ENCODE measurements around the gene TMSB4X.

Gene TMSB4X

GRCh38 chrX:12991575-12991974, 16.7 kb downstream of the TMSB4X start:
- no peak for TF ChIP-seq CTCF (IDR thresholded peaks at IDR 0.05; ENCODE audit: control extremely low read depth, extremely low read depth, low read depth, missing control alignments)
- ChIA-PET CTCF (no interaction called here), POLR2A (no interaction called here)
- no peak for DNase-seq (ENCODE audit: extremely low spot score)

GRCh38 chrX:12992544-12993118, 17.7 kb downstream of the TMSB4X start:
- POLR2A ChIA-PET: no interaction called here

DNA sequence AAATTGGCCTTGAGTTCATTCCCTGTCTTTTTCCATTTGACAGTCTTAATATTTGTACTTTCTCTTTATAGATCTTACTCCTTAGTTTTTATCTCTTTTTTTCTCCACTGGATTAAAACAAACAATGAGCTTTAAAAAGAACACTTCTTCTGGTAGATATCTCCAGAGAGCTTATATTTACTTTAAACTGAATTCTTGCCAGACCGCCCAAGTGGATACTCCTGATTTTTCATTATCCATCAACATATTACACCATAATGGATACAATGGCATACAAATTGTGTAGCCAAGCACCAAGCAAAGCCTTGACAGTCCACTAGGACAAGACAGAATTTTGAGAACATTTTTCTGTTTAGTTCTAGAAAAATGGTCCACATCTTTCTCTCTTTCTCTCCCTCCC, 18.9 kb downstream of the TMSB4X start:
- ChIA-PET CTCF (no interaction called here), POLR2A (no interaction called here)
- no peak for DNase-seq (ENCODE audit: extremely low spot score)
- no peak for TF ChIP-seq CTCF (IDR thresholded peaks at IDR 0.05; ENCODE audit: control extremely low read depth, extremely low read depth, low read depth, missing control alignments)

More at GRCh38 chrX:12992544-12993118, 17.7 kb downstream of the TMSB4X start:
- CTCF ChIA-PET: no interaction called here
- no peak for DNase-seq (ENCODE audit: extremely low spot score)
- no peak for TF ChIP-seq CTCF (IDR thresholded peaks at IDR 0.05; ENCODE audit: control extremely low read depth, extremely low read depth, low read depth, missing control alignments)

GRCh38 chrX:12994321-12994720, 19.4 kb downstream of the TMSB4X start:
- CTCF ChIA-PET: interaction anchor here (2.1 kb wide), 1 partner anchor 9 kb away, joined by 5 read pairs; no protein-coding TSS in a partner anchor
- no peak for DNase-seq (ENCODE audit: extremely low spot score)
- POLR2A ChIA-PET: no interaction called here

GRCh38 chrX:12996934-12997435, 22.1 kb downstream of the TMSB4X start:
- POLR2A ChIA-PET: no interaction called here
- CTCF ChIA-PET: interaction anchor here (1.7 to 3.6 kb wide), 3 partner anchors 11 to 50 kb away, joined by 3 to 18 read pairs (median 5); no protein-coding TSS in a partner anchor
- no peak for DNase-seq (ENCODE audit: extremely low spot score)
- no peak for TF ChIP-seq CTCF (IDR thresholded peaks at IDR 0.05; ENCODE audit: control extremely low read depth, extremely low read depth, low read depth, missing control alignments)

More at GRCh38 chrX:12994321-12994720, 19.4 kb downstream of the TMSB4X start:
- TF ChIP-seq CTCF (IDR thresholded peaks at IDR 0.05; ENCODE audit: control extremely low read depth, extremely low read depth, low read depth, missing control alignments): no peak

DNA sequence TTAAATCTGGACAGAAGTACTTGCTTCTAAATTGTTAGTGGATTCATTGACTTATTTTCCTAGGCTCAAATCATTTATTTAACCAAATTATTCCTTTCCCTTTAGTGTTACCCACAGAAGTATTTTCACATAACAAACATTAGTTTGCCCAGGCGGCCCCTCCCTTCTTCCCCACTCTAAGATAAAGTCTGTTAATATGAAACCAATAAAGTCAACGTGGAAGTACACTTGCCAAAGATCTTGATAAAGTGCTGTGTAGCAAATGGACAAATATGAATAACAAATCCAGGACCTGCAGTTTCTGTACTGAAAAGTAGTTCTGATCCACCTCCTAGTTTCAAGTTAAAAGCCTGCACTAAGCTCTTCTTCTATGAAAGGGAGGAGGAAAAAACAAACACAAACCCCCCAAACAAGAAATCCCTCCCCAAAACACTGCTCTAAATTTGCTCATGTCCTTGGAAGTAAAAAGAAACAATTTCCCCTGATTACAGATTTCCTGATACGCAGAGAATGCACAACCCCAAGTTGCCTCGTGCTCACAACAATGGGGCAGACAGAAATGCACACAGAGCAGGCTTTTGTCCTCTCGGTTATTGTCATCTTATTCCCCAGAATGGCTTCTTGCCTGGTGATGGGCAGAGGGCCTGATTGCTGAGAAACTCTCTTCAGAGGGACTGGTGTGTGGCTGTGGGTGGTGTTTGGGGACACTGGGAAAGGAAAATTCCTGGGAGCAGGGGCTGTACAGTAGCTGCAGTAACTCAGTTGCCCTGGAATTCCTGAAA, 23.2 kb downstream of the TMSB4X start:
- ChIA-PET POLR2A (no interaction called here), CTCF (interaction anchor here (1.1 to 3.6 kb wide), 4 partner anchors 12 to 84 kb away, joined by 3 to 18 read pairs (median 4); no protein-coding TSS in a partner anchor)
- TF ChIP-seq CTCF (IDR thresholded peaks at IDR 0.05; ENCODE audit: control extremely low read depth, extremely low read depth, low read depth, missing control alignments): no peak
- no peak for DNase-seq (ENCODE audit: extremely low spot score)

Measured in GM10248 (cell line).